HG03432 (cell line): Measurements from ENCODE around the gene TMPRSS13.
A peak's percentile ranks its signal among the peaks of the same experiment; 100 is the strongest.
"Not testable (repeated sequence)": the region's sequence is repeated elsewhere in the genome, so short reads cannot be mapped to it uniquely, and the experiment has no call there.

Experiments used
- ATAC-seq: cut with Tn5 transposase; IDR thresholded peaks from one replicate; pipeline ENCODE4 v1.9.1; 2021; ENCODE audit warnings: mild to moderate bottlenecking, moderate library complexity; ENCODE audit not compliant: unreplicated experiment

The TMPRSS13 gene

GRCh38 chr11:117929142-117929915, at the start of gene TMPRSS13:
Gene TMPRSS13, minus strand, starts transcription at chr11:117929402. Its CDS starts 95 bp downstream, at chr11:117929307.
- ATAC-seq: no peak

GRCh38 chr11:117978991-117979390, 49.8 kb upstream of the TMPRSS13 start:
- no peak for ATAC-seq

DNA sequence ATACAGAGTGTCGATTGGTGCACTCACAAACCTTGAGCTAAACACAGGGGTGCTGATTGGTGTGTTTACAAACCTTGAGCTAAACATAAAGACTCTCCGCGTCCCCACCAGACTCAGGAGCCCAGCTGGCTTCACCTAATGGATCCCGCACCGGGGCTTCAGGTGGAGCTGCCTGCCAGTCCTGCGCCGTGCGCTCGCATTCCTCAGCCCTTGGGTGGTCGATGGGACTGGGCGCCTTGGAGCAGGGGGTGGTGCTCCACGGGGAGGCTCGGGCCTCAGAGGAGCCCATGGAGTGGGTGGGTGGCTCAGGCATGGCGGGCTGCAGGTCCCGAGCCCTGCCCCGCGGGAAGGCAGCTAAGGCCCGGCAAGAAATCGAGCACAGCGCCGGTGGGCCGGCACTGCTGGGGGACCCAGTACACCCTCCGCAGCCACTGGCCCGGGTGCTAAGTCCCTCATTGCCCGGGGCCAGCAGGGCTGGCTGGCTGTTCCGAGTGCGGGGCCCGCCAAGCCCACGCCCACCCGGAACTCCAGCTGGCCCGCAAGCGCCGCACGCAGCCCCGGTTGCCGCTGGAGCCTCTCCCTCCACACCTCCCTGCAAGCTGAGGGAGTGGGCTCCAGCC, 49.2 kb upstream of the TMPRSS13 start:
- ATAC-seq: not testable (repeated sequence)

GRCh38 chr11:117977612-117978264, 48.5 kb upstream of the TMPRSS13 start:
- not testable (repeated sequence) for ATAC-seq

GRCh38 chr11:117977029-117977428, 47.8 kb upstream of the TMPRSS13 start:
- ATAC-seq: no peak

DNA sequence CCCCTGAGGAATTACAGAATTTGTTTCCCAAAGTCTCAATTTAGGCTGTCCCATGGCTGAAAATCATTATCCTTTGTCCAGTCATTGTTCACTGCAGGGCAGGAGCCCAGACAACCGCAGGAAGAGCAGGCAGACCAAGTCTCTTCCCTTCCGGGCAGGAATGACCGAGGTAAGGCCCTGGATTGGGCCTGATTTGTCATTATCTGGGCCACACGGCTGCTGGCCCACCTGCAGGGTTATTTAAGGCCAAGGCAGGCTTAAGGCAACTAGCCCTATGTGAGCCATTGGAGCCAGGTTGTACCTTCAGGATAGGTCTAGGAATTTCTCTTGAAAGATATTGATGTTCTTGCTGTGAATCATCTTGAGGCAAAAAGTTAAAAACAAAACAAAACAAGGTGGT, 47.2 kb upstream of the TMPRSS13 start:
- ATAC-seq: no peak

DNA sequence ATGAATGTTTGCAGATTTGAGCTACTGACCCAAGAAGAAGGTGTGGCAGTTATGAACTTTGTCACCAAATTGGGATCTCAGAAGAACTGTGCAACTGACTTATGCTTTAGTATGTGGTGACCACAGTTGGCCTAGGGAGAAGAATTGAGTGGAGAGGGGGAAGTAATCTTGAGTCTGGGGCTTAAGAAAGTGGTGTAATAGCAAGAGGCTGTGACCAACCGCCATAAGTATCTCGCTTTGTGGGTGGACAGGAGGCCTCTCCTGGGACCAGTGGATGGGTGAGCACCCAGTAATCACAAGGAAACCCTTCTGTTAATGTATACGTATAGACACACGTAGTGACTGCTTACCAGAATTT, 44.3 kb upstream of the TMPRSS13 start:
- no peak for ATAC-seq

DNA sequence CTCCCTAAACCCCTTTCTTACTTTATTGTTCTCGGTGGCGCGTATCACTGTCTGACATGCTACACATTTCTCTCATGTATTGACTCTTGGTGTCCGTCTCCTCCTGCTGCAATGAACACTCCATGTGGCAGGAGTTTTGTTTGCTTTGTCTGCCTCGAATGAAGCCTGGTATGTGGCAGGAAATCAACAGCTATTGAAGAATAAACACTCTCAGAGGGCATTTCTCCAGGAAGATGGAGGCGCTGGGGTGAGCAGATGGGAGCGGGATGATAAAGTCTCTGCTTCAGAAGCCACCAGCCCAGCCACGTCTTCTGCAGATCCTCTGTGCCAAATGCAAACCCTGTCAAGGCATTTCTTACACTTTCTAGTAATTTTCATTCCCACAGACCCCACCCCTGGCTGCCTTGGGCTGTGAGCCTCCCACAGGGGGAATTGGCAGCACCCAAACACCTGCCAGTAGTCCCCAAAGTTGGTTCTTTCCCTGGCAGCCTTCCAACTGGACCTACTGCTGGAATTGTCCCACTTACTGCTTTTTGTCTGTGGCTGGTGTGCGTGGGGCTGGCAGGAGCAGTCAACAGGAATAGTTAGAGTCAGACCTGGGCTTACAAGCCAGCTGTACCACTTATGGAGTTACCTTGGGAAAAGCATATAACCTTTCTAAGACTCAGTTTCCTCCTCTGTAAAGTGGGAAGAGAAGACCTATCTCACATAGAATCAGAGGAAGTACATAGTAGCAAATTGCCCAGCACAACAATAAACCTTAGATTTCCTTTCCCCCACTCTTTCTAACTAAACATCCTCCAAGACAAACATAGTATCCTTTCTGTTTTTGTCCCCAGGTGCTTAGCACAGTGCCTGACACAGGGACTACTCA, 43.7 kb upstream of the TMPRSS13 start:
- no peak for ATAC-seq

DNA sequence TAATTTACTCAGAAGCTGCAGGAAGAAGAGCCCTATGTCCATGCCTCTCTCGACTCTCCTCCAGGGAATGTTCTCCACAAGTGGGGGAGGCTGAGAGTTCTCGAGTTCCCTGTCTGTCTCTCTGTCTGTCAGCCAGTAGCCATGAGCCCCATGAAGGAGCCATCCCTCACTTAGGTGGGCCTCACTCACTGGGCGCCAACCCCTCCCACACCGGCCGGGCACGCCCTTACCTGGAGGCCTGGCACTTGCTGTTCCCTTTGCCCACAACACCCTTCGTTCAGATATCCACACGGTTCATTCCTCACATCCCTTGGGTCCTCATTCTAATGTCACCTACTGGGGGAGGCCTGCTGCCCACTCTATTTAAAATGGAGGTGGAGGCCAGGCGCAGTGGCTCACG, 42.8 kb upstream of the TMPRSS13 start:
- no peak for ATAC-seq

DNA sequence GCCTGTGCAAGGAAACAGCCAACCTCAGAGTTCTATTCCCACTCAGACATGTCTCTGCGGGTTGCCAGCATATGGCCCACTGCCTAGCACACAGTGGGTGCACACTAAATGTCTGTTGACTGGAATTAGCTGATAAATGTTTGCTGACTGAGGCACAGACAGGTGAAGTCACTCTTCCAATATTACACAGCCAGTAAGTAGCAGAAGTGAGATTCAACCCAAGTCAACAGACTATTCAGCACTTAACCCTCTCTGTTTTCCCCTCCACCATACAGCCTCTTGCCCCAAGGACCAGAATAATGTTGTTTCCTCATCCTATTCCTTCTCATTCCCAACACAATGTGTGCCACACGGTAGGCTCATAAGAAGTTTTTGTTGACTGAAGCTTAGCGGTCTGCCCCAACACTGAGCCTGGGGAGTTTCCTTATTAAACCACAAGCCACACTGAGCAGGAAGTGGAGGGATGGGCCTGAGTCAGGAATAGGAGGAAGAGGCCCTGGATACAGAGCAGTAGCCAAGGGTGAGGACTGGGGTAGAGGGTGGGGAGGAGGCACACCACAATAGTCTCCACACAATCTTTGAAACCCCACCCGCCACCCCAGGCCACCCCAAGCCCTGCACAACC, 41.3 kb upstream of the TMPRSS13 start:
- peak; percentile 50 for ATAC-seq

DNA sequence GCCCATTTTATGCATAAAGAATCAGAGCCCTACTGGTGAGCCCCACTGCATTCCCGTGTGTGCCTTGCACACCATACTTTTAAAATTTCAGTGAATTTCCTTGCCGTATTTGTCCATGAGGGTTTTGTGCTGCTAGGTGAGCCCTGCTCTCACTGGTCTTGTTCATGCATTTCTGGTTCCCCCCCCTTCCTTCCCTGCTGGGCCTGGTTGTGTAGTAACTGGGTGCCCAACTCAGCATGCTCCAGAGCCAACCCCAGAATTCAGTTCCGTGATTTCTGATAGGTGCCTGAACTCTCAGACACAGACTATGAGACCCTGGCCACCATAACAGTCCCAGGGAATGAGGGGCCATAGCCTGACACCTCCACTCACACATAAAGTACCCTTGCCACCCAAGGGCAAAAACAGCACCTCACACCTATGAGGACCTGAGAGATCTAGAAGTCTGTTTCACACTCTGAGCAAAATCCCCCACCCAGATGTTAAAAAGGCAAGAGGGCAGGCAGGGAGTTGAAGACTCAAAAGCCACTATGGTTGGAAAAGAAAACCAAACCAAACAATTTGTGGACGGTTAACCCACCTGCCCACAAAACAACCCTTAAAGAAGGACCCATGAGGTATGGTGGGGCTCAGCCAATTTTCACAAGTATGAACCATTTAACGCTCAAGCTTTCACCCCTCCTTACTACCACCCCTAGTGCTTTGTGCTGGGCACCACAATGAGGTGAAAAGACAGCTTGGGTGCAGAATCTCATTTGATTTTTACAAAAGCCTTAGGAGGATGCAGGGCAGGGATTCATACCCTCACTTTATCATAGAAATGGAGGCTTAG, 40.2 kb upstream of the TMPRSS13 start:
- ATAC-seq: no peak

GRCh38 chr11:117966908-117967307, 37.7 kb upstream of the TMPRSS13 start:
- ATAC-seq: no peak

GRCh38 chr11:117962826-117963225, 33.6 kb upstream of the TMPRSS13 start:
- no peak for ATAC-seq

DNA sequence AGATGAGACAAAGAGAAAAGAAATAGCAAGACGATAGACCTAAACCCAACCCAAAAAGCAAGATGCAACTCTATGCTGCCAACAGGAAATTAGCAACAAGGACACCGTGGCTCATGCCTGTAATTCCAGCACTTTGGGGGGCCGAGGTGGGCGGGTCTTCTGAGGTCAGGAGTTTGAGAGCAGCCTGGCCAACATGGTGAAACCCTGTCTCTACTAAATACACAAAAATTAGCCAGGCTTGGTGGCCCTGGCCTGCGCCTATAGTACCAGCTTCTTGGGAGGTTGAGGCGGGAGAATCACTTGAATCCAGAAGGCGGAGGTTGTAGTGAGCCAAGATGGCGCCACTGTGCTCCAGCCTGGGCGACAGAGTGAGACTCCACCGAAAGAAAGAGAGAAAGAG, 32.7 kb upstream of the TMPRSS13 start:
- no peak for ATAC-seq

GRCh38 chr11:117960406-117960805, 31.2 kb upstream of the TMPRSS13 start:
- no peak for ATAC-seq

GRCh38 chr11:117959438-117960149, 30.4 kb upstream of the TMPRSS13 start:
- no peak for ATAC-seq

DNA sequence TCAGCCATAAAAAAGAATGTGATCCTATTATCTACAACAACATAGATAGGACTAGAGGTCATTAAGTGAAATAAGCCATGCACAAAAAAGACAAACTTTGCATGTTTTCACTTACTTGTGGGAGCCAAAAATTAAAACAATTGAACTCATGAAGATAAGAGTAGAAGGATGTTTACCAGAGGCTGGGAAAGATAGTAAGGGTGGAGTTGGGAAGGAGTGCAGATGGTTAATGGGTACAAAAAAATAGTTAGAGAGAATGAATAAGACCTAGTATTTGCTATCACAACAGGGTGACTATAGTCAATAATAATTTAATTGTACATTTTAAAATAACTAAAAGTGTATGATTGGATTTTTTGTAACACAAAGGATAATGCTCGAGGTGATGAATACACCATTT, 29.7 kb upstream of the TMPRSS13 start:
- ATAC-seq: no peak

DNA sequence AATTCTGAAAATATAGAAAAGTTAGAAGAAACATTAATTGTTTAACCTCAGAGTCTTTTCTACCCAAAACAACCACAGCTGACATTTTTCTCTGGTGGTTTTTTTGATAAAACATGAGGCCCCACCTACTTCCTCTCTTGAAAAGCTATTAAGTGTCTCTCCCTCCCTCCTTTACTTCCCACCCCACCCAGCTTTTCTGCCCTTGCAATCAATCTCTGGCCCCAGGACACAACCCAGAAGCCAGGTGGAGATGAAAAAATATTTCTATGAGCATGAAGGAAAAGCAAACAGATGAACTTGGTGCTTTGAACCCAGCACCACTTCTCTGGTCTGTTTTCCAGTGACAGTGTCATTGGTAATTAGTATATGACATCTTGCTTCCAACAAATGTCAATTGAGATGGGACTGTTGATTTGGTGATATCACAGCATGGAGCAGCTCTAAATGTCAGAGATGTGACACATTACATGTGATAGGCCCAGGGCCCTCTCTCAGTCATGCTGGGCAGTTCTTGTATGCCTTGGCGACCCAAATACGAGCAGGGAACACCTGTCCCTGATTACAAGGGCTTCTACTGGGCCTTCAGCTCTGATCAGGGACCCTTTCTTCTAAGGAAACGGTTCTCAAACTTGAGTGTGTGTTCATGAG, 23.9 kb upstream of the TMPRSS13 start:
- ATAC-seq: no peak
